Measurements from ENCODE around the gene CACNA2D3.

DNA sequence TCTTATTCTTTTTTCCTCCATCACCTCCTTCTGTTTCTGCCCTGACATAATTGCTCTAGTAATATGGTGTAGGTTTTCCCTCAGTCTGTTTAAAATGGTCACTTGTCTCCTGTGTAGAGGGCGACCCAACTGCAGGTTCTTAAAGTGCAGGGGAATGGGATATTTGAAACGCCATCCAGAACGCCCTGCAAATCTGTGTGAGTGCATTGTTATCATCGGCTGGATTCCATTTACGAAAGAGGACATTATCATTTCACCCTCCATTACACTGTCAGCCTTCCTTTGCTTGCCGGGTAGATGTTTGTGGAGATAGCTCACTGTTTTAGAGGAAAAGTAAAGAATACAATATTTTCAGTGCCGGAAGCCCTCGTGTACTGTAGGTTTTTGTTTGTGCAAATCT, 451.5 kb downstream of the CACNA2D3 start:
- peak; percentile 96 for TF ChIP-seq GATA2 (IDR thresholded peaks at IDR 0.05; ENCODE audit: low read depth, low read length)
- TF ChIP-seq GATA3 (IDR thresholded peaks at IDR 0.05; ENCODE audit: low read depth, low read length), result peak; percentile 92
